GM12891 (cell line): ENCODE results near the gene BDH1.

Experiments used
- PAX5 ChIP-seq: IDR thresholded peaks from 2 replicates; pipeline ENCODE4 v1.6.1; 2011; ENCODE audit warnings: low read length, moderate library complexity, mild to moderate bottlenecking; ENCODE audit not compliant: insufficient read depth, severe bottlenecking
- POLR2A ChIP-seq: IDR thresholded peaks from 2 replicates; pipeline ENCODE4 v1.6.1; 2011; ENCODE audit warnings: low read depth, low read length, control low read depth
- POLR2AphosphoS5 ChIP-seq: IDR thresholded peaks from 2 replicates; pipeline ENCODE4 v1.6.1; 2011; ENCODE audit warnings: low read depth, low read length, control low read depth

DNA sequence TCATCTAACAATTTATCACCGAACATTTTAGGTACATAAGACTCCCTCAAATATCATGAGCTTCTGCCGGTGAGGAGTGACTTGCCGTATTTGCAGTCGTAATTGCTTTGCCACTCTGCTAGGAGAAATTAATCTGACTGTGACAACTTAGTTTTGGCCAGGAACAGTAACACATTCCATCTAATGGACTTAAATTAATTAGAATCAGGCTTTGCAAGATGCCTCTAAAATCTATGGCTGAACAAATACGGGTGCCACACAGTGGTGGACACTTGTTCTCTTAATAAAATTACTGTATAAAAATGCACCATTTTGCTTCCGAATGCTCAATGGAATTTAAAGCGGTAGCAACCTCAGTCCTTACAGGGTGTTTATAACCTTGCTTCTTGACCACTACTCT lies 27.6 kb upstream of the BDH1 start:
- no peak for TF ChIP-seq POLR2A
- TF ChIP-seq PAX5 = no peak
- no peak for TF ChIP-seq POLR2AphosphoS5
